ENCODE data around the gene TRABD2B.

The TRABD2B gene

GRCh38 chr1:47997289-47998200, at the start of gene TRABD2B:
TRABD2B (minus strand) TSS chr1:47997385.
- DNase-seq (ENCODE audit: insufficient read length, low spot score) (peak; percentile 84), FAIRE-seq (no peak)

GRCh38 chr1:48044311-48044710, 47.1 kb upstream of the TRABD2B start:
- FAIRE-seq, result no peak
- DNase-seq (ENCODE audit: insufficient read length, low spot score), result no peak
- no peak for TF ChIP-seq CTCF (IDR thresholded peaks at IDR 0.05; ENCODE audit: insufficient read depth, missing control alignments)

More at GRCh38 chr1:47997289-47998200, at the start of gene TRABD2B:
- peak; percentile 71 for TF ChIP-seq CTCF (IDR thresholded peaks at IDR 0.05; ENCODE audit: insufficient read depth, missing control alignments)

DNA sequence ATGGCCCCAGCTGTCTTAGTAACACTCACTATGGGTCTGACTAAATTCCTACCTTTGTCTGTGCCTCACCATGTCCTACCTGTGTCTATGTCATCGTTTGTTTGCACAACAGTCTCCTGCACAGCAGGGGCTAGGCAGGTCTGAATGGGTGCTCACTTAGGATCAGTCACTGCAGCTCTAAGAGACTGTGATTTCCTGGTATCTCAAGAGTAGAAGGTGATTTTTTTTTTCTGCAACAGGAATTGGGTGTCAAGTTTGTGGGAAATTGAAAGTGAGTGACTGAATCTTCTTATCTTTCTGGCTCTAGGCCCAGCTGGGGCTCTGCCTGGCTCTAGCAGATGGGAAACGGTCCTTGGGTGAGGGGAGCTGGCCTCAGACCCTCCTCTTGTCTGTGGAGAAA, 46.4 kb upstream of the TRABD2B start:
- no peak for FAIRE-seq
- no peak for DNase-seq (ENCODE audit: insufficient read length, low spot score)
- TF ChIP-seq CTCF (IDR thresholded peaks at IDR 0.05; ENCODE audit: insufficient read depth, missing control alignments), result no peak

DNA sequence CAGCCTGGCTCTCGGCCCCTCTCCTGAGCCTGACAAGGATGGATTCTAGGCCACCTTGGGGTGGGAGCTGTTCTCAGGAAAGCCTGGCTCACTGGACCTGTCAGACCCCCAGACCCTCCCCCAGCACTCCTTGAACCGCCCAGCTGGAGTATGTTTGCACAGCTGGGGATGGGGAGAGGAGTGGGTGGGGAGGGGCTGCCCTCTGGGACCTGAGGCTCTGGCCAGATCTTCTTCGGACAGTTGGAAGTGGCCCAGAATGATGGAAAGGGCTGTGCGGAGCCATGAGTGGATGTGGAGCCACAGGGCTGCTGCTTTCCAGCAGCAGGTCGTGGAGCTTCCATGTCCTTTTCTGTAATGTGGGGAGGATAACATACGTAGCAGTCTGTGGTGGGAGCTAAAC, 43.0 kb upstream of the TRABD2B start:
- FAIRE-seq, result no peak

DNA sequence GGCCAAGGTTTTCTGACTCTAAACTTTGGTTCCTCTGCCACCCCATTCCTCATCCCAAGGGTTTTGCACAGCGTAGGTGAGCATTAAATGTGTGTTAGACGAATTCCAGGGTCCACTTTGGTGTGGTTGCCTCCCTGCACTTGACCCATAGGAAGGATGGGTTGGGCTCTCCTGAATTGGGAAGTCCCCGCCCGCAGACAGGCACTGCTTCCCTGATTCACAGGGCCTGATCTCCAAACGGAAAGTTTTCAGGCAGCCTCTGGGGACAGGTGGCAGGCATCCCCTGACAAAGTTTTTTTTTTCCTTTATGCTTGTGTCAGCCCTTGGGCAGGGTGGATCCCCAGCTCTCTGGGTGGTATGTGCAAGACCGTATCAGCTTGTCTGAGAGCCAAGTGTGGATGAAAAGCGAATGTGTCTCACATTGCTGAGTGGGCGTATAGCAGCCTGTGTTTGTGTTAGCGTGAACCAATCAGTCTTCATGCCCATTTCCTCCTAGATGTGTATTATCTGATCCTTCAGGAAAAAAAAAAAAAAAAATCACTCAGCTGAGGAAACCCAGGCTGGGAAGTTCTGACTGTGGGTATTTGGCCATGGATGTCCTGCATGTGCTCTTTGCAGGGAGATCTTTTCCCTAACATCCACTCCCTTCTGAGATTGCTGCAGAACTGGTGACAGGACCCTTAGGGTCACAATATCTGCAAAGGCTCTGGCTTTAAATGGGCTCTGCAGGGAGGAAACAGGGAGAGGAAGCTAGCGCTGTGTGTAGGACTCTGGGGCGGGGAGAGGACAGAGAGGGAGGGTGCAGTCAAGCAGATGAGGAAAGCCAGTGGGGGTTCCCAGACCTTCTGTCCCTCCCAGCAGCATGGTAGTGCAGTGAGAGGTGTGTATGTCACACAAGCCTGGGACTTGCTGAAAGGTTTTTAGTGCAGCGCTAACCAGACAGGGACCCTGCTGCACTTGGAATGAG, 42.2 kb upstream of the TRABD2B start:
- FAIRE-seq, result no peak
- DNase-seq (ENCODE audit: insufficient read length, low spot score), result no peak

More for the DNA sequence above, 43.0 kb upstream of the TRABD2B start:
- TF ChIP-seq CTCF (IDR thresholded peaks at IDR 0.05; ENCODE audit: insufficient read depth, missing control alignments), result no peak
- no peak for DNase-seq (ENCODE audit: insufficient read length, low spot score)

DNA sequence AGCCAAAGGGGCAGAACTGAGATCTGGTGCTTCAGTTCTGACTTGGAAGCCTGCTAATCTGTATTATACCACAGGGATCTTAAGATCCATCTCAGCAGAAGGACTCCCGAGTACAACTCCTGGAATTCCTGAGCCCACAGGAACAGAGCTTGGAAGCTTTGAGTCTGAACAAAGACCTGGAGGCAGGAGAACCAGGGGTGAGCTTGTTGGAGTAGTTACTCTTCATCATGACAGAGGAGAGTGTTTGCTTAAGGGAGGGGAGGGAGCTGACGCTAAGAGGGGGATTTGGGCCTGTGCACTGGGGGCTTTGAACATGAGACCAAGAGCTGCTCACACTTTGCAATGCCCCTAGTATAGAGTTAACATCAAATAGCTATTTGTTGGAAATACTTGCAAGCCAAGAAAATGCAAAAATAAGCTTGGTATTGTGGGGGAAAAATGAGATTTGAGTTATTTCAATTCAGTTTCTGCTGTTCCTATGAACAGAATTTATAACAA, 41.1 kb upstream of the TRABD2B start:
- TF ChIP-seq CTCF (IDR thresholded peaks at IDR 0.05; ENCODE audit: insufficient read depth, missing control alignments), result no peak
- FAIRE-seq (no peak), DNase-seq (ENCODE audit: insufficient read length, low spot score) (no peak)

More for the DNA sequence above, 42.2 kb upstream of the TRABD2B start:
- no peak for TF ChIP-seq CTCF (IDR thresholded peaks at IDR 0.05; ENCODE audit: insufficient read depth, missing control alignments)

Measured in D721Med (cell line).